ENCODE results near the gene ATXN7L1. TPM values are rescaled to one million over a fixed set of nuclear protein-coding genes. Genes with fewer than 3 reads are reported as not detected.

ATXN7L1 gene
- total RNA-seq, 1 donor from 2014 or later: 16.2 TPM

DNA sequence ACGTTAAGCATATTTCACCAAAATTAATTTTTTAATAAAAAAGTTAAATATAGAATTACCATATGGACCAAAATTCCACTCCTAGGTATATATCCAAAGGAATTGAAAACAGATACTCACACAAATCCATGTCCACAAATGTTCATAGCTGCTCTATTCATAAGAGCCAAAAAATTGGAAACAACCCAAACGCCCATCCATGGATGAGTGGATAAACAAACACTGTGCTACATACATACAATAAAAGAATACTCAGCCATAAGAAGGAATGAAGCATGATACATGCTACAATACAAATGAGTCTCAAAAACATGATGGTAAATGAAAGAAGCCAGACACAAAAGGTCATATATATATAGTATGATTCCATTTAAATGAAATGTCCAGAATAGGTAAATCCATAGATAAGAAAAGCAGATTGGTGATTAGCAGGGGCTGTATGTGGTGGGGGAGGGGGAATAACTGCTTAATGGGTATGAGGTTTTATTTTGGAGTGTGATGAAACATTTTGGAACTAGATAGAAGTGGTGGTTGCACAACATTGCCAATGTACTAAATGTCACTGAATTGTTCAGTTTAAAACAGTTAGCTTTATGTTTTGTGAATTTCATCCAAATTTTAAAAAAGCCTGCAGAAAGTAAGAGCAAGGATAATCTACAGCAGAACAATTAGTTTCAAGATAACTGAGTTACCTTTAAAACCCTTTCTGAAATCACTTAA lies 193.9 kb downstream of the ATXN7L1 start:
- intact Hi-C loops (cut with DNase I): no loop called here
- Histone ChIP-seq H3K27me3 (no peaks in the 10 kb centered on the region), H3K9me3 (no peaks in the 10 kb centered on the region), H3K4me1 (peaks cover 52% of the 10 kb centered on the region), H3K36me3 (no peaks in the 10 kb centered on the region), H3K4me3 (no peak overlapping the region), H3K27ac (no peak overlapping the region)
- TF ChIP-seq, protein P1, sequence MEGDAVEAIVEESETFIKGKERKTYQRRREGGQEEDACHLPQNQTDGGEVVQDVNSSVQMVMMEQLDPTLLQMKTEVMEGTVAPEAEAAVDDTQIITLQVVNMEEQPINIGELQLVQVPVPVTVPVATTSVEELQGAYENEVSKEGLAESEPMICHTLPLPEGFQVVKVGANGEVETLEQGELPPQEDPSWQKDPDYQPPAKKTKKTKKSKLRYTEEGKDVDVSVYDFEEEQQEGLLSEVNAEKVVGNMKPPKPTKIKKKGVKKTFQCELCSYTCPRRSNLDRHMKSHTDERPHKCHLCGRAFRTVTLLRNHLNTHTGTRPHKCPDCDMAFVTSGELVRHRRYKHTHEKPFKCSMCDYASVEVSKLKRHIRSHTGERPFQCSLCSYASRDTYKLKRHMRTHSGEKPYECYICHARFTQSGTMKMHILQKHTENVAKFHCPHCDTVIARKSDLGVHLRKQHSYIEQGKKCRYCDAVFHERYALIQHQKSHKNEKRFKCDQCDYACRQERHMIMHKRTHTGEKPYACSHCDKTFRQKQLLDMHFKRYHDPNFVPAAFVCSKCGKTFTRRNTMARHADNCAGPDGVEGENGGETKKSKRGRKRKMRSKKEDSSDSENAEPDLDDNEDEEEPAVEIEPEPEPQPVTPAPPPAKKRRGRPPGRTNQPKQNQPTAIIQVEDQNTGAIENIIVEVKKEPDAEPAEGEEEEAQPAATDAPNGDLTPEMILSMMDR (IDR thresholded peaks at IDR 0.05): no peak
- TF ChIP-seq POLR2AphosphoS5 (IDR thresholded peaks at IDR 0.05; ENCODE audit: insufficient read depth in 1 of 2, low read depth in 1 of 2): peak in 1 of 2 donors; percentile 20
- no peak for TF ChIP-seq POLR2A (IDR thresholded peaks at IDR 0.05)
- no peak for DNase-seq (ENCODE audit: extremely low spot score in 2 of 2)

DNA sequence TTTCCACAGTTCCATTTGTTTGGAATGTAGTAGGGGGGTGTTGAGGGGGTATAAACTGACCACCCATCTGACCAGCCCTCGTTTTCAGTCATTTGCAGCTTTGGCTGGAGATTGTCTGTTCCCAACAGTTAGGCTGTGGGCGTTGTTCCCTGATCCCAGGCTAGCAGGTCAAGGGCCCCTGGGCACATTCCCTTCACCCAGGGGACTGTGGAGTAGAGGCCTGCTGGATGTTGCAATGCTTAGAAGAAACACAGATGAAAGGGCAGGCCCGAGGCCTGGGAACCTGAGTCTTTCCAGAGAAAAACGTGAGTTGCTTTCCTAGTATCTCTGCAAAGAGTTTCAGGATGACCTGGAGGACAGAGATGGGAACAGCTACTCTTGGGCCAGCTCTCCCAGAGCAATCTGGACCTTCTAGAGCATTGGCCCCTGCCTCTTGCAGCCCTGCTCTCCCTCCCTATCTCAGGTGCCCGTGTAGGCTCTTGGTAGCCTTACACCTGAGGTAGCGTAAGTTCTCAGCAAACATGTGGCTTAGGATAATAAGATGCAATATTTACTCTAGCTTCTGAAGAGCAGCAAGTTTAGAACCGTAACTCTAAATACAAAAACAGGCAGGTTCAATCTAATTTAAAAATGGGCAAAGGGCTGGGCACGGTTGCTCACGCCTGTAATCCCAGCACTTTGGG lies 195.8 kb downstream of the ATXN7L1 start:
- TF ChIP-seq, protein P1 (IDR thresholded peaks at IDR 0.05): no peak
- TF ChIP-seq POLR2A (IDR thresholded peaks at IDR 0.05) (no peak), POLR2AphosphoS5 (IDR thresholded peaks at IDR 0.05; ENCODE audit: insufficient read depth in 1 of 2, low read depth in 1 of 2) (peak in 1 of 2 donors; percentile 30)
- H3K4me1 ChIP-seq: peaks cover 71% of the 10 kb centered on the region
- H3K4me3 ChIP-seq: no peak overlapping the region
- no peak for DNase-seq (ENCODE audit: extremely low spot score in 2 of 2)
- no peaks in the 10 kb centered on the region for H3K27me3 ChIP-seq
- H3K36me3 ChIP-seq: no peaks in the 10 kb centered on the region
- intact Hi-C loops (cut with DNase I): no loop called here
- H3K9me3 ChIP-seq: no peaks in the 10 kb centered on the region
- H3K27ac ChIP-seq: peak overlapping the region; percentile 58

DNA sequence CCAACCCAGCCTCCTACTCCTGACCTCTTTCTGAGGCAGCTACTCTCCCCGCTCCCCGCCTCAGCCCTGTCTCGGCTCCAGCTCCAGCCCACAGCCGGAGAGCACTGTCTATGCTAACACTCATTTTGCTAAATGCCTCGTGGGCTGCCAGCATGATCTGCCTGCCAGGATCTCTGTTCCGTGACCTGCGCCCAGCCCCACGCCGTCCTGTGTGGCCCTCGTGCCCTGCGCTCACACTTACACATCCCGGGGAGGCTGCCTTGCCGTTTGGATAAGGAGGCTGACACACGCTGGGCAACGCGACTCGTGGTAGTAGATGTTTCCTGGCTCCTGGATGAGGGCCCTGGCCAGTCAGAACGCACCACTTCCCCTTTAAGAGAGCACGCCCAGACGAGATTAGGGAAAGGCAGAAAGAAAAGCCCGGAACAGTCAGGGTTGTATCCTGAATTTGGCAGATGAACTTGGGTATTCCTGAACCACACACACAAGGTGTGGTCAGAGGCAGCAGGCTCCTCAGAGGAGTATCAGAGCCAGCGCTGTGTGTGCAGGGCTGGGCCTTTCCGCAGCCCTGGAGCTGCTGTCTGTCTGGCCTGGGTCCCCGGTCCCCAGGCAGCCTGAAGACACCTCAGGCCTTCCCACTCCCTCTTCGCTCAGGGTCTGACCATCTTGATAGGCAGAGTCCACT lies 197.4 kb downstream of the ATXN7L1 start:
- no peaks in the 10 kb centered on the region for H3K36me3 ChIP-seq
- DNase-seq (ENCODE audit: extremely low spot score in 2 of 2): peak in 1 of 2 donors; percentile 93
- H3K4me3 ChIP-seq: peak overlapping the region; percentile 39 to 41
- no peaks in the 10 kb centered on the region for H3K27me3 ChIP-seq
- no peaks in the 10 kb centered on the region for H3K9me3 ChIP-seq
- H3K4me1 ChIP-seq: peaks cover 82% of the 10 kb centered on the region
- intact Hi-C loops (cut with DNase I): no loop called here
- peak overlapping the region; percentile 79 for H3K27ac ChIP-seq
- TF ChIP-seq POLR2A (IDR thresholded peaks at IDR 0.05) (no peak), POLR2AphosphoS5 (IDR thresholded peaks at IDR 0.05; ENCODE audit: insufficient read depth in 1 of 2, low read depth in 1 of 2) (peak; percentile 74 to 75)

GRCh38 chr7:105677817-105678573 lies 198.4 kb downstream of the ATXN7L1 start:
- H3K27me3 ChIP-seq: no peaks in the 10 kb centered on the region
- peak overlapping the region; percentile 79 for H3K27ac ChIP-seq
- no peaks in the 10 kb centered on the region for H3K36me3 ChIP-seq
- no peak for DNase-seq (ENCODE audit: extremely low spot score in 2 of 2)
- intact Hi-C loops (cut with DNase I): no loop called here
- H3K4me3 ChIP-seq: peak overlapping the region; percentile 39 to 41
- no peak for TF ChIP-seq POLR2AphosphoS5 (IDR thresholded peaks at IDR 0.05; ENCODE audit: insufficient read depth in 1 of 2, low read depth in 1 of 2)
- TF ChIP-seq, protein P1 (IDR thresholded peaks at IDR 0.05): no peak
- TF ChIP-seq POLR2A (IDR thresholded peaks at IDR 0.05): no peak
- H3K4me1 ChIP-seq: peaks cover 87% of the 10 kb centered on the region
- H3K9me3 ChIP-seq: no peaks in the 10 kb centered on the region

DNA sequence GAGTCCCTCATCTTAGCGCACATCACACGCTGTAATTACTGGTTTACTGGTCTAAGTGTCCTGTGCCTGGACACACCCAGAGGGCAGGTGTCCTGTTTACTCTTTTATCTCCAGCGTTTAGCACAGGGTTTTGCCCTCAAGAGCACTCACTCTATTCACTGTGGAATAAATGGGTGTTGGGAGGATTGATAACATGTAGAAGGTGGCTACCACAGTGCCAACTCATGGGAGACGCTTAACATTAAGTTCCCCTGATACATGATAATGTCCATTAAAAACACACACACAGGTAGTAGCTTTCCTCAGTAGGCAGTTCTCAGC lies 199.0 kb downstream of the ATXN7L1 start:
- no peaks in the 10 kb centered on the region for H3K27me3 ChIP-seq
- no peak overlapping the region for H3K27ac ChIP-seq
- intact Hi-C loops (cut with DNase I): no loop called here
- no peak for DNase-seq (ENCODE audit: extremely low spot score in 2 of 2)
- TF ChIP-seq POLR2A (IDR thresholded peaks at IDR 0.05) (no peak), POLR2AphosphoS5 (IDR thresholded peaks at IDR 0.05; ENCODE audit: insufficient read depth in 1 of 2, low read depth in 1 of 2) (no peak)
- TF ChIP-seq, protein P1 (IDR thresholded peaks at IDR 0.05): no peak
- H3K4me1 ChIP-seq: peaks cover 86% of the 10 kb centered on the region
- H3K36me3 ChIP-seq: no peaks in the 10 kb centered on the region
- no peak overlapping the region for H3K4me3 ChIP-seq
- H3K9me3 ChIP-seq: no peaks in the 10 kb centered on the region
